ENCODE results near the gene TAOK1.

DNA sequence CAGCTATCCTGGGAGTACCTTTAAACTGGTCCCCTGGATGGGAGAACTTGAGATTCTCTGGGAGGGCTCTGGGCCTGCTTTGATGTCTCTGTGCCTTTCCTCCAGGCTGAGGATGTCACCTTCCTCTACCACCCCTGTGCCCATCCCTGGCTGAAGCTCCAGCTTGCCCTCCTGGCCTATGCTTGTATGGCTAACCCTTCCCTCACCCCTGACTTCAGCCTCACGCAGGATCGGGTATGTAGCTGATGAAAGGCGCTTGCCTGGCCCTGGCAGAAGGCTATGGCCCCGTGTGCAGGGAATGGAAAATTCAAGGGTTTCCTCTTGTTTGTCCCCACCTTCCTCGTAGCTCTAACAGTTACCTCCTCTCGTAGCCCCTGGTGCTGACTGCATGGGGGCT is 181.3 kb downstream of the TAOK1 start:
- TF ChIP-seq, protein P1, sequence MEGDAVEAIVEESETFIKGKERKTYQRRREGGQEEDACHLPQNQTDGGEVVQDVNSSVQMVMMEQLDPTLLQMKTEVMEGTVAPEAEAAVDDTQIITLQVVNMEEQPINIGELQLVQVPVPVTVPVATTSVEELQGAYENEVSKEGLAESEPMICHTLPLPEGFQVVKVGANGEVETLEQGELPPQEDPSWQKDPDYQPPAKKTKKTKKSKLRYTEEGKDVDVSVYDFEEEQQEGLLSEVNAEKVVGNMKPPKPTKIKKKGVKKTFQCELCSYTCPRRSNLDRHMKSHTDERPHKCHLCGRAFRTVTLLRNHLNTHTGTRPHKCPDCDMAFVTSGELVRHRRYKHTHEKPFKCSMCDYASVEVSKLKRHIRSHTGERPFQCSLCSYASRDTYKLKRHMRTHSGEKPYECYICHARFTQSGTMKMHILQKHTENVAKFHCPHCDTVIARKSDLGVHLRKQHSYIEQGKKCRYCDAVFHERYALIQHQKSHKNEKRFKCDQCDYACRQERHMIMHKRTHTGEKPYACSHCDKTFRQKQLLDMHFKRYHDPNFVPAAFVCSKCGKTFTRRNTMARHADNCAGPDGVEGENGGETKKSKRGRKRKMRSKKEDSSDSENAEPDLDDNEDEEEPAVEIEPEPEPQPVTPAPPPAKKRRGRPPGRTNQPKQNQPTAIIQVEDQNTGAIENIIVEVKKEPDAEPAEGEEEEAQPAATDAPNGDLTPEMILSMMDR (IDR thresholded peaks at IDR 0.05; ENCODE audit: insufficient read depth, low read length) = no peak
- TF ChIP-seq POLR2AphosphoS5 (IDR thresholded peaks at IDR 0.05; ENCODE audit: low read depth) (no peak), GABPA (IDR thresholded peaks at IDR 0.05; ENCODE audit: low read depth) (no peak)

Data from HL-60 (cell line).